GM10847 (cell line): ENCODE measurements around the gene CDY2A.
"Not testable (repeated sequence)": the region's sequence is repeated elsewhere in the genome, so short reads cannot be mapped to it uniquely, and the experiment has no call there.

Experiments used
- POLR2A ChIP-seq: IDR thresholded peaks from 2 replicates; pipeline ENCODE4 v1.6.1; 2011; ENCODE audit not compliant: insufficient read length; ENCODE audit errors: extremely low read depth

CDY2A gene

GRCh38 chrY:18025487-18025886, at the start of gene CDY2A:
Gene CDY2A (plus strand): TSS chrY:18025787. CDS start chrY:18026115, 328 bp downstream.
- TF ChIP-seq POLR2A: not testable (repeated sequence)
